Fibroblast of mammary gland (primary cell): ENCODE results near the gene CDK18.

Experiments
- DNase-seq: peaks from one replicate; pipeline ENCODE4 v3.0.0-alpha.2; 2010; ENCODE audit warnings: low read depth
- H3K4me3 ChIP-seq: 2 replicates; pipeline ENCODE4 v1.5.1; 2011; ENCODE audit warnings: low read depth, mild to moderate bottlenecking, low read length, moderate library complexity; ENCODE audit not compliant: control insufficient read depth
- CTCF ChIP-seq: conservative IDR thresholded peaks from 2 replicates; pipeline ENCODE4 v1.5.1; 2011; ENCODE audit warnings: low read depth, low read length, inconsistent platforms; ENCODE audit not compliant: control insufficient read depth, insufficient read depth

CDK18 gene

GRCh38 chr1:205565799-205566198 lies 61.3 kb downstream of the CDK18 start:
- H3K4me3 ChIP-seq = no peak overlapping the region
- DNase-seq = no peak
- TF ChIP-seq CTCF = no peak

- no peak overlapping the region for H3K4me3 ChIP-seq
- no peak for TF ChIP-seq CTCF
- no peak for DNase-seq
These were observed 63.2 kb downstream of the CDK18 start for GRCh38 chr1:205567716-205568115.

- TF ChIP-seq CTCF = no peak
- no peak overlapping the region for H3K4me3 ChIP-seq
- no peak for DNase-seq
These were observed 63.6 kb downstream of the CDK18 start for GRCh38 chr1:205568135-205568468.

- no peak for DNase-seq
- no peak overlapping the region for H3K4me3 ChIP-seq
- no peak for TF ChIP-seq CTCF
These were observed 64.2 kb downstream of the CDK18 start for GRCh38 chr1:205568469-205569361.

- TF ChIP-seq CTCF = no peak
- H3K4me3 ChIP-seq = no peak overlapping the region
- no peak for DNase-seq
These were observed 65.1 kb downstream of the CDK18 start for GRCh38 chr1:205569411-205570172.

- no peak for TF ChIP-seq CTCF
- no peak for DNase-seq
- no peak overlapping the region for H3K4me3 ChIP-seq
These were observed 65.7 kb downstream of the CDK18 start for GRCh38 chr1:205570173-205570501.
